HG02938 (cell line): Measurements from ENCODE around the gene OR2A42.
"Not testable (repeated sequence)": the region's sequence is repeated elsewhere in the genome, so short reads cannot be mapped to it uniquely, and the experiment has no call there.

Experiments
- ATAC-seq: cut with Tn5 transposase; IDR thresholded peaks from one replicate; pipeline ENCODE4 v1.9.1; 2021; ENCODE audit warnings: mild to moderate bottlenecking, moderate library complexity; ENCODE audit not compliant: unreplicated experiment

OR2A42 gene, protein sequence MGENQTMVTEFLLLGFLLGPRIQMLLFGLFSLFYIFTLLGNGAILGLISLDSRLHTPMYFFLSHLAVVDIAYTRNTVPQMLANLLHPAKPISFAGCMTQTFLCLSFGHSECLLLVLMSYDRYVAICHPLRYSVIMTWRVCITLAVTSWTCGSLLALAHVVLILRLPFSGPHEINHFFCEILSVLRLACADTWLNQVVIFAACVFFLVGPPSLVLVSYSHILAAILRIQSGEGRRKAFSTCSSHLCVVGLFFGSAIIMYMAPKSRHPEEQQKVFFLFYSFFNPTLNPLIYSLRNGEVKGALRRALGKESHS

DNA sequence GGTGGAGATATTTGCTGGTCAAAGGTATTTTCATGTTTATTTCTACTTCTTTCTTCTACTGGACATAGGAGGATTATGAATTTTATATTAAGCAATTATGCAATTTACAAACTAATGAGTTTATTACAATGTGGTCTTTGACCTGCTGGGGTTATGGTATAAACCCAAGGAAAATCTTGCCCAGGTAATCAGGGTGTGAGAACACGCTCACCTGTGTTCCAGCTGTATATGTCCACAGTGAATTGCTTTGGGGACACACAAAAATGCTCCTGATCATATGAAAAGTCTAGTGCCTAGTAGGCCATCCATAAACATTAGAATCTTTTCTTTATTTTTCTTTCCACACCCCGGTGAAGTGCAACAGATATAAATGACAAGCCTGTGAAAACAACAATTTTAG is at the start of gene OR2A42:
OR2A42 (minus strand) TSS at position 241 of the 400 bp plus-strand sequence. CDS start 6,762 bp downstream, outside the sequence.
- ATAC-seq = not testable (repeated sequence)

DNA sequence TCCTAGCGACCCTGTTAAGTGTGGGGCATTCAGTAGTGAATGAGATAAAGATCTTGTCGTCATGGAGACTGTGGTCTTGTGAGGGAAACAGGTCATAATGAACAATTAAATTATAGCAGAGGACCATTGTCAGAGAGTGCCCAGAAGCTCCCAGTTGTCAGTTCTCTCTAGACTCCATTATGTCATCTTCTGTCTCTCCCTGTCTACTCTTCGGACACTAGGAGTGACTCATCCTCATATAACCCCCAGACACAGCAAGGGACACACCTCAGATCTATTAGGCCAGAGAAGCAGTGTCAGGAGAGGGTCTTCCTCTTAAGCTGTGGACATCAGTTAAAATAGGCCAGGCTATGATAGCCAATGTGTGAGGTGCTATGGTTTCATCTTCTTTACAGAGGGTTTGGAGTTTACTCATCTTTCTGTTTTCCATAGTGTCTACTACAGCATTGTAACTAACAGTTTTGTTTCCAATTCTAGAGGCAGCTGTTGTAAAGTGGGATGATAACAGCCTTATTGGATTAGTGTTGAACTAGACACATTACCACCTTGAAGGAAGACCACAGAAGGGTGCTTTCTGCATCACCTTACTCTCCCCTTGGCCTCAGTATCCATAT is 47.9 kb upstream of the OR2A42 start:
- ATAC-seq = not testable (repeated sequence)

DNA sequence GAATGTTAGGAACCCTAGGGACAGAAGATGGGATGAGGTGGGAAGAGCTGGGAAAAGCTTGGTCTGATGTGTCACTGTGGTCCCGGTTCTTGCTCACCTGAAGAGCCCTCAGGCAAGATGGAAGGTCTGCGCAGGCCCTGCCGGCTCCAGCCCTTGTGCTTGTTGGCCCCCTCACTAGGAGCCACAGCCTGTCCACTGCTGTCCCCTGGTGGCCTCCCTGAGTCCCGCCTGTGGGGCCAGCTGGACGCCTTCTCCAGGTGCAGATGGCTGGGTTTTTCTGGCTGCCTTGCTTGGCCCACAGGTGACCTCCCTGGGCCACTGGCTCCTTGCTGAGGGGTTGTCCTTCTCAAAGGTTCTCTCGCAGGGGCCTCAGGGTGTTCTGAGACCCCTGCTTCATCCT is 44.3 kb upstream of the OR2A42 start:
- ATAC-seq = not testable (repeated sequence)

DNA sequence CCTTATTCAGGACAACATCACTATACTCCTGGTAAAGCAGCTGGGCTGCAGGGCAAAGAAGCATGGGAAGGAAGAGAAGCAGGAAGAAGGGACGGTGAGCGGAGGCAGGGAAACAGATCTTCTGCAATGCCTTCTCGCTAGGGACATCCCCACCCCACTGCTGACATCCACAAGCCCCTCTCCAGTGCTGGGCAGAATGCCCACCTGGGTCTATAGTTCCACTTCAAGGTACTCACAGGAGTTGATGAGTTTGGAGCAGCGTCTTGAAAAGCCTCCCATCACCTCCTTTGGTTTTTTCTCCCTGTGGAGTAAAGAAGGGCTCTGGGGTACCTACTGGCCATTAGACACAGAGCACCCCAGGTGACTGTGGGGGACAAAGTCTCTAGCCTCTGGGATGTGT is 43.1 kb upstream of the OR2A42 start:
- ATAC-seq = not testable (repeated sequence)

DNA sequence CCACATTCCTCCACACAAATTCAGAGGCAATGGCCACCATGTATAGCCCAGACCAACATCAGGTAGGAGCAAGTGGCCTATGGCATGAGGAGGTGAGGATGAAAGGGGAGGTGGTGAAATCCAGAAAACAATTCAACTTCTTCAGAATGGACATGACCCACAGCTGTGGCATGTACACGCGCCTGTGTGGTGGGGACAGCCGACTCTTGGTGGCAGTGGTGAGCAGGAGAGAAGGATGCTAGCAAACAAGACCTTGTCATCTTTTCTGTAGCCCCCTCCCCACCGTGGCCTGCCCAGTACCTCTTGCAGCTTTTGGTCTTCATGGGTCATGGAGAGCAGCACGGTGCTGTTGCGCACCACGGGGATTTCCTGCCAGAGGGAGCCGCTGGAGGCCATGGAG is 42.6 kb upstream of the OR2A42 start:
- not testable (repeated sequence) for ATAC-seq

DNA sequence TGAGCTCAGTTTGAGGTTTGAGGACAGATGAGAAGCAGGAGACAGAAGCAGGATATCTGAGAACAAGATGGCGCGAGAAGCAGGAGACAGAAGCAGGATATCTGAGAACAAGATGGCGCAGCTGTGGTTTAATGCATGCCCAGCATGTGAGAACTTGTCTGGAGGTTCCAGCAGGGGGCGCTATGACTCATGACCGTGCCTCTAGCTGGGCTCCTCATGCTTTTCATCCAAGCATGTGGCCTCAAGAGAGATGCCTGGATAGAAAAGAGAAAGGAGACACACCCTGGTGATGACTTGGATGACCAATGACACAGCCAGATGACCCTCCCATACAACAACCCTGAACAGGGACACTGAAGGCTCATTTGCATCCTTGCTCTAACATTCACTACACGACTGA is 40.6 kb upstream of the OR2A42 start:
- not testable (repeated sequence) for ATAC-seq

DNA sequence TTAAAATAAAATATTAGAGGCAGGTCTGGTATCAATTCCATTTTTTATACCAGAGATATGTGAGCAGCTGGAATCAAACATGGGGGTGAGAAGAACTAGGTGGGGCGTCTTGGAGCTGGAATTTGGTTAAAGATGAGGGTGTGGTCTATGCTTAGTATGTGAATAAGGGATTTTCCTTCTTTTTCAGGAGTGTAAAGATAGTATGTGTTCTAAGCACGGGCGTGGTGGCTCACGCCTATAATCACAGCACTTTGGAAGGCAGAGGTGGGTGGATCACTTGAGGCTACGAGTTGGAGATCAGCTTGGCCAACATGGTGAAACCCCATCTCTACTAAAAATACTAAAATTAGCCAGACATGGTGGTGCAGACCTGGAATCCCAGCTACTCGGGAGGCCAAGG is 35.9 kb upstream of the OR2A42 start:
- not testable (repeated sequence) for ATAC-seq

DNA sequence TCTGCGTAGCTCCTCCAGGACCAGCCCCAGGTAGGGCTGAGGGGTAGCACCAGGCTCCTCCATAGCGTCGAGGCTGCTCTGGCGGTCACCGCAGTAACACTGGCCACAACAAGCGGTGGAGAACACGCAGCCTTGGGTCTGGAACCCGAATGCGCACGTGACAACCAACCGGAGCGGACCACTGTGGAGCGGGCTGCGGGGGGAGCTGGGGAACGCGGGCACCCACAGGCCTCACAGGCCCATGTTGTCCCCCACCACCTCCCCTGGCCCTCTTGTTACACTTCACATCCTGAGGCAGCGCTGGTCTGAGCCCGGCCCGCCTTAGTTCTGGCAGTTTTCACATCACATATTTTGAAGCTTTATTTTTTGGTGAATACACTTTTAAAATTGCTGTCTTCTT is 29.8 kb upstream of the OR2A42 start, which contains the start of gene CTAGE8:
CTAGE8 (minus strand) TSS at position 101 of the 400 bp plus-strand sequence; CDS start at position 63, 38 bp downstream.
- not testable (repeated sequence) for ATAC-seq

DNA sequence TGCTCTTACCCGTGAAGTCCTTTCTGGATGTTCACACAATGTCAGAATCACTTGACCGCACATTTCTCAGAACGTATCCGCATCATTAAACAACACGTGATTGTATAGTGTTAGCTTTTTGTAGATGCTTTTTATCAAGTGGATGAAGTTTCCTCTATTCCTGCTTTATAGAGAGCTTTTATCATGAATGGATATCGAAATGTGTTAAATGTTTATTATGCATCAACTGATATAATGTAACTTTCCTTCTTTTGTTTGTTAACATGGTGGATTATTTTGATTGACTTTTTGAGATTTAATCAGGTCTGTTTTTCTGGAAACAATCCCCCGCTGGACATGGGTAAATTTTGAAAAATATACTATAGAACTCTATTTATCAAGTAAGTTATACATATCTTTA is 25.3 kb upstream of the OR2A42 start, which contains the start of gene OR2A7:
OR2A7 (minus strand) TSS at position 101 of the 400 bp plus-strand sequence. CDS start 5,164 bp downstream, outside the sequence.
- not testable (repeated sequence) for ATAC-seq

DNA sequence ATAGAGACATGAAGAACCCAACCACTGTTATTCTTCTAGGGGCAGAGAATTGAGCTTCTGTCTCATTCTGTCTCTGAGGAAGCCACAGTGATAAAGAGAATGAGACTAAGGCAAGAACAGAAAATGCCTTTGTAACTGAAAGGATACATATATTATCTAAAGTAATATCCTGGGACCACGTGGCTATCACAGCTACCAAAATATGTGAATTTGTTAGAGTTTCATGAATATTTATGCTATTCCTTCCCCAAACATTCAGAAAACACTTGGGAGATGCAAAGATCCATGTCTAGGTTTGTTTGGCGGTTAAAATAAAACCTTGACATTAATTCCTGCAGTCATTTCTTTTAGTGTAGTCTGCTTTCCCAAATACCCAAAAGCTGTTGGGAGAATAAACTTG is 22.7 kb upstream of the OR2A42 start:
- not testable (repeated sequence) for ATAC-seq

DNA sequence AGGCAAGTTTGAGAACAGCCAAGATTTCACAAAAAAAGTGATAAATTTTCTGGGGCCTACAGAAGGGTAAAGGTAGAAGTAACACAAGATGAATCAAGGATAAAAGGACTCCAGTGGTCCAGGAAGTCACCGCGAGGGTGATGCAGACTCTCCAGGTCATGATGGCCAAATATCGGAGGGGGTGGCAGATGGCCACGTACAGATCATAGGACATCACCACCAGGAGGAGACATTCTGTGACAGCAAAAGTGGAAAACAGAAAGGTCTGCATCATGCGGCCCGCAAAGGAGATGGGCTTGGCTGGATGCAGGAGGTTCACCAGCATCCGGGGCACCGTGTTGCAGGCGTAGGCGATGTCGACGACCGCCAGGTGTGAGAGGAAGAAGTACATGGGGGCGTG is 19.7 kb upstream of the OR2A42 start:
- not testable (repeated sequence) for ATAC-seq

DNA sequence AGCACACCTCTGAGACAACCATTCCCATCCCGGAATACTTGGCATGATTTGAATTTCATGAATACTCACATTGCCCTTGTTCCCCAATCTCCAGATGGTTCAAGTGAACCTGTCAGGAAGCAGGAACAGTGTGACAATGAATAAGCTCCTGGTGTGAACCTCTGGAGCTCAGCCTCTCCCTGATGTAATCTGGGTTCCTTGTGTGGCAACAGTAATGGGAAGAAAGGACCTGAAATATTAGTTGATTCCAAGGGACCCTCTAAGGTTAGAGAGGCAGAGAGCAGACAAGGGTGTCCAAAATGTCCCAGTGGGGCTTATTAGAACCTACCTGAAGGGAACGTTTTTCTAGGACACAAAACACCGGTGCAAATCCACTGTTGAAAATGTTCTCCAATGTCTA is 16.7 kb upstream of the OR2A42 start:
- ATAC-seq = no peak

DNA sequence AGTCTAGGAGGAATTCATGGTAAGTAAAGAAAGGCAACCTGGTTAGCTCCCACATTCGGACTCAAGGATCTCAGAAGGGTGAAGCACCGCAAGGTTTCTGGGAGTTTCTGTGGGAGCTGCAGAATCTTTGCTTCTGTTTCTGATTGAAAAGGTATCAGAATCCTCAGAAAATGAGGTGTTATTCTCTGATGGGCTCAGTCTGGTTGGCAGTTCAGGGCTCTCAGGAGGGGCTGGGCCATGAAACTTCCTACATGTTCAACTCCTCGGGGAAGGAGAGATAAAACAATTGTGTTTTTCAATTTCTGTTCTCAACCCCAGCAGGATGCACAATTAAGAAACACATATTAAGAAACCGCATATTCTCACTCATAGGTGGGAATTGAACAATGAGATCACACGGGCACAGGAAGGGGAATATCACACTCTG is 16.1 kb upstream of the OR2A42 start:
- ATAC-seq = no peak

DNA sequence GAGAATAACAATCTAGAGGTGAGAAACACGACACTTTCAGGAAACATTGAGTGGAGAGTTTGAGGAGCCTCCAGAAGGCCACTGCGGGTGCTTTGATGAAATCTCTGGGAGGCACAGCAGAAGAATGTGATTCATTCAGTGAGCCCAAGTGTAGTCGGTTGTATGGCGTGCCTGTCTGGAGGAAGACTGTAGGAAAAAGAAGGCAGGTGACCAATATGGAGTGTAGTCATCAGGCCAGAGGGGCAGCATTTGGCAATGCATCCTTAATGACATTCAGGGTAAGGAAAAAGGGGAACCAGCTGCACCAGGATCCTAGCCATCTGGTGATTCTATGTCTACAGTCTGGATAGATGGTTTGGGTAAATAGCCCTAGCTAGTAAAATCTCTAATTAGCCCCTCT is 12.9 kb upstream of the OR2A42 start:
- not testable (repeated sequence) for ATAC-seq

DNA sequence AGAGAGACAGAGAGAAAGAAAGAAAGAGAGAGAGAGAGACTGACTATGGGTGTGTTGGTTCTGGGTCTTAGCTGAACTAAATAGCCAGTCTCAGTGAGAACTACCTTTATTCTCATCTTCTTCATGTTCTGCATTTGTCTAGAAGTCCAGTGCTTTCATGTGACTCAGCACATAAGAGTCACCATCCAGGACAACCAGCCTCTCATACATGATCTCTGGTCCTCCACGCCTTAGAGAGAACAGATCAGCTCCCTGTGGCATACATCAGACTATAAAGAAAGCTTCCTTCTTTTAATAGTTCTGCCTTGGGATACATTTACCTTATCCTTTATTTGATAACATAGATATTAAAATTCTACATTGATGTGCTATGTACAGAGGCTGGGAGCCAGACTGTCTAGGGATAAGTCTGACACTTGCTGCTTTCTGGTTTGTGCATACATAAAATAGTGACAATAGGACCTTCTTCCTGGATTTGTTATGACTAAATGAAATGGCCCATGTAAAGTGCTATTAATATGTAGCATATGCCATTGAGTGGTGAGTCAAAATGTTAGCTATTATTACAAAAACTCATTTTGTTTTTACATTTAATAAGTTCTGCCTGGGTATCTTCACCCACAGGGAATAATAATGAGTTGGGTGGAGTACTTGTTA is 8.4 kb upstream of the OR2A42 start:
- ATAC-seq = not testable (repeated sequence)

DNA sequence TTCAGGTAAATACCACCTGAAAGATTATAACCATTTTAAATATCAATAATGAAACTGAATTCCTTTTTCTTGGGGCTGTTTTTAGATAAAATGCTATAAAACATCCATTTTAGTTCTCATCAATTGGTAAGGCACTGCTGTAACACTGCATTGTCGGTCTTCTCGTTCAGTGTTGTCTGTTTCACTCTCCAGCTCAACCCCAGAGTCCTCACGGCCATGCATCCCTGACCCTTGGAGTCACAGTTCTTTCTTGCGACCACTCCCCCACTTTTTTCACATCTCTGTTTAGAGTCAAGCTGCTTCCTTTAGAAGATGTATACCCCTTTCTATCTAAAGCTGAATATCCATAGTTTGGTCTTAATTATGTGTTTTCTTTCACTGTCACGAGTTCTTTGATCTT is 7.6 kb upstream of the OR2A42 start:
- not testable (repeated sequence) for ATAC-seq

DNA sequence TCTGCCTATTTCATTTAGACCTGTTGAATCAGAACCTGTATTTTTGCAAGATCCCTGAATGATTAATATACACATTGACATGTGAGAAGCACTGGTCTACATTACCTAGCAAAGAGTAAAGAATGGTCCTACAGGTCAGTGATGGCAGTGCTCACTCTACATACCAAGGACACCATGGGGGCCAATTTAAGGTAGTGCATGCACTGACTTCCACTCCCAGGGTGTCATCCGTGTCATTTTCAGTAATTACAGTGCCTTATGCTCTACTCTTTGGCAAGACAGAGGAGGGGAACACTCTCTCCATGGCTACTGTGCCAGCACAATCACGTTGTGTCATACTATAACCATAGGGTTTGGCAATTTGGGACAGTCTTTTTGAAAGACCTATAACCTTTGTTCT is 6.0 kb upstream of the OR2A42 start:
- not testable (repeated sequence) for ATAC-seq

DNA sequence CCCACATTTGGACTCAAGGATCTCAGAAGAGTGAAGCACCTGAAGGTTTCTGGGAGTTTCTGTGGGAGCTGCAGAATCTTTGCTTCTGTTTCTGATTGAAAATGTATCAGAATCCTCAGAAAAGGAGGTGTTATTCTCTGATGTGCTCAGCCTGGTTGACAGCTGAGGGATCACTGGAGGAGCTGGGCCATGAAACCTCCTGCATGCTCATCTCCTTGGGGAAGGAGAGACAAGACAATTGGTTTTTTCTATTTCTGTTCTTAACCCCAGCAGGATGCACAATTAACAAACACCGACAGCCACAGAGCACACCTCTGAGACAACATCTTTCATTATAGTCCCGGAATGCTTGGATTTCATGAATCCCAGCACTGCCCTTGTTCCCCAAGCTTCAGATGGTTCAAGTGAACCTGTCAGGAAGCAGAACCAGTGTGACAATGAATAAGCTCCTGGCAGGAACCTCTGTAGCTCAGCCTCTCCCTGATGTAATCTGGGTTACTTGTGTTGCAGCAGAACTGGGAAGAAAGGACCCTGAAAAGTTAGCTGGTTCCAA is 799 bp downstream of the OR2A42 start:
- ATAC-seq = not testable (repeated sequence)

DNA sequence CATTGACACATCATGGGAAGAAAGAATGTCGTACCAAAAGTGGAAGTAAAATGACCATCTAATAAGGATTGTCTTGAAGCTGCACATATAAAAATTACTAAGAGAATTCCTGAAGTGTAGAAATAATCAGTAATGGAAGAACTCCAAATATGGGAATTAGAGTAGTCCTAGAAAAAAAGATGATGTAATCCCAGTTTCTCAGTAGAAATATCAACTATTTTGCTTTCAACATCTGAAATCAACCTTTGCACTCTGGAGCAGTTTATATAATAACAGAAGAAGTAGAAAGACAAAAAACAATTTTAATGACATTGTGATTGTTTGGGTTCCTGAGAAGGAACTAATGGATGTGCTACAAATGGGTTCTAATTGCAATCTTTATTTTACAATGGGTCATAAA is 6.4 kb downstream of the OR2A42 start:
- not testable (repeated sequence) for ATAC-seq

DNA sequence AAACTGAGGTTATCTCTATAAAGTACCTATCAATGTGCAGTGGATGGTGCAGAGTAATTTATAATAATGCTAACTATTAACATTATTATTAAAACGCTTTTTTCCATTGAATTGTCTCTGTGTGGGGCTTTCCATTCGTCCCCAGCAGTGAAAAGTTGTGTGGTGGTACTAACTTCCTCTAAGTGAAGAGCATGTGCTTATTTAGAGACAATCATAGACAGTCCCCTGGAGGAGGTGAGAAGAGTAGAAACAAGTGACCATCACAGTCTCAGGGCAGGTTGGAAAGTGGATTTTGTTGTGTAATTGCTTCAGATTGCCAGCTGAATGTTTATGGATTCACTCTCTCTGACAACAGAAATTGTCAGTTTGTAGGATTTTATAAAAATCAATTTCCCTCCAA is 8.4 kb downstream of the OR2A42 start:
- not testable (repeated sequence) for ATAC-seq

DNA sequence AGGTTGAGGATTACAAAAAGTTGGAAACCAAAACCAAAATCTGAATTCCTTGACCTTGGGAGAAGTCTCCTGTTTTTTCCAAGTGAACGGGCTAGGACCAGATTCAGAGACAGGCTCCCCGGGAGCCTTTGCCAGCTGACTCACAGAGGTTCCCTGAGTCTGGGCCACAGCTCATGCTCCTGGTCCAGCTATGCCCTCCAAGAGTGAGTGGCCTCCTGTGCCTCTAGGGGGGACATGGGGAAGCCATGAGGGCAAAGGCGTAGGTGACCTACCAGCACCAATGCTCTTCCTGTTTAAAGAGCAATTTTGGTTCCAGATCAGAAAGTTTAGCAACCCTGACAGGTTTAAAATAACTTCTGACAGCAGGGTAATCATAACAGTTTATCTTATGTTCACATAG is 10.6 kb downstream of the OR2A42 start:
- not testable (repeated sequence) for ATAC-seq
